ENCODE measurements around the gene HCFC1R1. TPM values are rescaled to one million over a fixed set of nuclear protein-coding genes. Genes with fewer than 3 reads are reported as not detected.

HCFC1R1 gene
- total RNA-seq, 2 donors from 2014 or later, result 49.8 to 59.1 TPM

- Mint-ChIP-seq H3K27me3 (ENCODE audit: insufficient read depth) (peaks cover 60% of the 10 kb centered on the region), H3K27ac (no peak overlapping the region), H3K4me3 (no peak overlapping the region), H3K4me1 (peaks cover 2% of the 10 kb centered on the region), H3K36me3 (ENCODE audit: low read depth) (peaks cover 16% of the 10 kb centered on the region), H3K9me3 (no peaks in the 10 kb centered on the region)
- Histone ChIP-seq H3K9me3 (ENCODE audit: control insufficient read depth, low read length) (no peaks in the 10 kb centered on the region), H3K27ac (ENCODE audit: low read depth, low read length) (no peak overlapping the region), H3K36me3 (ENCODE audit: control insufficient read depth, insufficient read depth, low read length) (no peaks in the 10 kb centered on the region), H3K4me1 (ENCODE audit: control insufficient read depth, insufficient read depth, low read length) (no peaks in the 10 kb centered on the region), H3K4me3 (ENCODE audit: low read length) (no peak overlapping the region), H3K9ac (ENCODE audit: extremely low read depth, low read length, poor library complexity, severe bottlenecking) (no peak overlapping the region), H3K27me3 (ENCODE audit: control insufficient read depth, insufficient read depth, low read length, poor library complexity, severe bottlenecking) (peaks cover 21% of the 10 kb centered on the region)
- 84% methylated on average over 8 to 9 of the region's 9 CpGs for WGBS, 2 experiments (ENCODE audit: insufficient coverage in 1 of 2, insufficient read length in 1 of 2)
- no peak for TF ChIP-seq CTCF (conservative IDR thresholded peaks at IDR 0.05)
- DNase-seq, result no peak
These were observed 27.8 kb upstream of the HCFC1R1 start for GRCh38 chr16:3051494-3051893.

GRCh38 chr16:3051009-3051408 lies 27.3 kb upstream of the HCFC1R1 start:
- H3K4me3 Mint-ChIP-seq, result no peak overlapping the region
- WGBS, 2 experiments (ENCODE audit: insufficient coverage in 1 of 2, insufficient read length in 1 of 2), result 88 to 91% methylated on average over 3 to 4 of the region's 4 CpGs
- H3K4me3 ChIP-seq (ENCODE audit: low read length), result no peak overlapping the region
- DNase-seq, result no peak
- no peak overlapping the region for H3K27ac ChIP-seq (ENCODE audit: low read depth, low read length)
- no peaks in the 10 kb centered on the region for H3K4me1 ChIP-seq (ENCODE audit: control insufficient read depth, insufficient read depth, low read length)
- H3K4me1 Mint-ChIP-seq, result peaks cover 2% of the 10 kb centered on the region
- H3K36me3 ChIP-seq (ENCODE audit: control insufficient read depth, insufficient read depth, low read length), result no peaks in the 10 kb centered on the region
- H3K9me3 ChIP-seq (ENCODE audit: control insufficient read depth, low read length), result no peaks in the 10 kb centered on the region
- H3K27ac Mint-ChIP-seq, result no peak overlapping the region
- no peak for TF ChIP-seq CTCF (conservative IDR thresholded peaks at IDR 0.05)
- H3K9me3 Mint-ChIP-seq, result no peaks in the 10 kb centered on the region
- H3K27me3 Mint-ChIP-seq (ENCODE audit: insufficient read depth), result peaks cover 60% of the 10 kb centered on the region
- no peak overlapping the region for H3K9ac ChIP-seq (ENCODE audit: extremely low read depth, low read length, poor library complexity, severe bottlenecking)
- H3K36me3 Mint-ChIP-seq (ENCODE audit: low read depth), result peaks cover 16% of the 10 kb centered on the region
- peaks cover 26% of the 10 kb centered on the region for H3K27me3 ChIP-seq (ENCODE audit: control insufficient read depth, insufficient read depth, low read length, poor library complexity, severe bottlenecking)

GRCh38 chr16:3050487-3050886 lies 26.7 kb upstream of the HCFC1R1 start:
- no peaks in the 10 kb centered on the region for H3K9me3 ChIP-seq (ENCODE audit: control insufficient read depth, low read length)
- Mint-ChIP-seq H3K27ac (no peak overlapping the region), H3K4me3 (no peak overlapping the region), H3K4me1 (peaks cover 2% of the 10 kb centered on the region), H3K27me3 (ENCODE audit: insufficient read depth) (peaks cover 58% of the 10 kb centered on the region), H3K9me3 (no peaks in the 10 kb centered on the region), H3K36me3 (ENCODE audit: low read depth) (peaks cover 16% of the 10 kb centered on the region)
- H3K36me3 ChIP-seq (ENCODE audit: control insufficient read depth, insufficient read depth, low read length), result no peaks in the 10 kb centered on the region
- no peak overlapping the region for H3K27ac ChIP-seq (ENCODE audit: low read depth, low read length)
- peaks cover 30% of the 10 kb centered on the region for H3K27me3 ChIP-seq (ENCODE audit: control insufficient read depth, insufficient read depth, low read length, poor library complexity, severe bottlenecking)
- no peak for TF ChIP-seq CTCF (conservative IDR thresholded peaks at IDR 0.05)
- DNase-seq, result no peak
- WGBS, 2 experiments (ENCODE audit: insufficient coverage in 1 of 2, insufficient read length in 1 of 2), result 96% methylated on average over 5 of the region's 5 CpGs
- H3K9ac ChIP-seq (ENCODE audit: extremely low read depth, low read length, poor library complexity, severe bottlenecking), result no peak overlapping the region
- no peaks in the 10 kb centered on the region for H3K4me1 ChIP-seq (ENCODE audit: control insufficient read depth, insufficient read depth, low read length)
- no peak overlapping the region for H3K4me3 ChIP-seq (ENCODE audit: low read length)
